Vagina (tissue), 2 donors: Measurements from ENCODE around the gene FIGN. TPM values are rescaled to one million over a fixed set of nuclear protein-coding genes. Genes with fewer than 3 reads are reported as not detected.

Source experiments
- DNase-seq, 2 donors: peaks; one replicate each; pipeline ENCODE4 v3.0.0-alpha.2; 2017; ENCODE audit errors: extremely low spot score in 2 of 2
- H3K27ac ChIP-seq: fragments of 200-600 bp; sonication (generic); one replicate; pipeline ENCODE4 v1.5.1; 2019
- H3K27me3 ChIP-seq: fragments of 200-600 bp; sonication (generic); one replicate; pipeline ENCODE4 v1.5.1; 2019
- H3K36me3 ChIP-seq, 2 donors: fragments of 200-600 bp; sonication (generic); one replicate each; pipeline ENCODE4 v1.5.1; 2017 to 2019
- H3K4me1 ChIP-seq: fragments of 200-600 bp; sonication (generic); one replicate; pipeline ENCODE4 v1.5.1; 2019
- H3K4me3 ChIP-seq, 2 donors: fragments of 200-600 bp; sonication (generic); 1 replicate in 1 of 2; 2 replicates in 1 of 2; pipeline ENCODE4 v1.5.1; 2016 to 2019
- H3K9me3 ChIP-seq: fragments of 200-600 bp; sonication (generic); one replicate; pipeline ENCODE4 v1.5.1; 2019
- POLR2A ChIP-seq, 2 donors: fragments of 450-650 bp; IDR thresholded peaks; one replicate each; pipeline ENCODE4 v1.6.1; 2017; ENCODE audit warnings: antibody characterized with exemption in 2 of 2, mild to moderate bottlenecking in 2 of 2, moderate library complexity in 2 of 2
- POLR2AphosphoS5 ChIP-seq, 2 donors: sonication (generic); formaldehyde crosslinking; IDR thresholded peaks; one replicate each; pipeline ENCODE4 v1.9.0; 2017; ENCODE audit warnings: antibody characterized with exemption in 2 of 2, mild to moderate bottlenecking in 2 of 2, low read depth in 1 of 2; ENCODE audit not compliant: insufficient read depth in 1 of 2
- intact Hi-C: fragments of 100-400 bp; cut with DNase I; formaldehyde crosslinking; loops from one replicate; pipeline ENCODE4 v1.15.1; 2023
- total RNA-seq: library from RNA; depleted of rRNA; stranded (reverse); fragments of >200 nt; gene quantifications from one replicate; pipeline ENCODE4 v1.2.3, GENCODE V29; 2016
- TF ChIP-seq, protein P1 (sequence below), 3 experiments: fragments of 450-650 bp in 2 of 3; fragments of 200-600 bp in 1 of 3; sonication (generic) in 1 of 3; IDR thresholded peaks; one replicate each; pipeline ENCODE4 v1.5.1; 2017 to 2019; ENCODE audit warnings: antibody characterized with exemption in 3 of 3, mild to moderate bottlenecking in 2 of 3, moderate library complexity in 2 of 3

FIGN gene
- total RNA-seq, 1 donor from 2014 or later = 3.2 TPM

- intact Hi-C loops = no loop called here
- DNase-seq = no peak
Measured at GRCh38 chr2:163593982-163594381, 141.8 kb downstream of the FIGN start.

GRCh38 chr2:163592954-163593622 is 142.7 kb downstream of the FIGN start:
- H3K4me3 ChIP-seq = no peak overlapping the region
- intact Hi-C loops = no loop called here
- no peaks in the 10 kb centered on the region for H3K36me3 ChIP-seq
- no peaks in the 10 kb centered on the region for H3K27me3 ChIP-seq
- DNase-seq = no peak
- TF ChIP-seq, protein P1, sequence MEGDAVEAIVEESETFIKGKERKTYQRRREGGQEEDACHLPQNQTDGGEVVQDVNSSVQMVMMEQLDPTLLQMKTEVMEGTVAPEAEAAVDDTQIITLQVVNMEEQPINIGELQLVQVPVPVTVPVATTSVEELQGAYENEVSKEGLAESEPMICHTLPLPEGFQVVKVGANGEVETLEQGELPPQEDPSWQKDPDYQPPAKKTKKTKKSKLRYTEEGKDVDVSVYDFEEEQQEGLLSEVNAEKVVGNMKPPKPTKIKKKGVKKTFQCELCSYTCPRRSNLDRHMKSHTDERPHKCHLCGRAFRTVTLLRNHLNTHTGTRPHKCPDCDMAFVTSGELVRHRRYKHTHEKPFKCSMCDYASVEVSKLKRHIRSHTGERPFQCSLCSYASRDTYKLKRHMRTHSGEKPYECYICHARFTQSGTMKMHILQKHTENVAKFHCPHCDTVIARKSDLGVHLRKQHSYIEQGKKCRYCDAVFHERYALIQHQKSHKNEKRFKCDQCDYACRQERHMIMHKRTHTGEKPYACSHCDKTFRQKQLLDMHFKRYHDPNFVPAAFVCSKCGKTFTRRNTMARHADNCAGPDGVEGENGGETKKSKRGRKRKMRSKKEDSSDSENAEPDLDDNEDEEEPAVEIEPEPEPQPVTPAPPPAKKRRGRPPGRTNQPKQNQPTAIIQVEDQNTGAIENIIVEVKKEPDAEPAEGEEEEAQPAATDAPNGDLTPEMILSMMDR (IDR thresholded peaks at IDR 0.05) = no peak
- TF ChIP-seq POLR2AphosphoS5 (IDR thresholded peaks at IDR 0.05; ENCODE audit: insufficient read depth in 1 of 2, low read depth in 1 of 2) (no peak), POLR2A (IDR thresholded peaks at IDR 0.05) (no peak)
- no peaks in the 10 kb centered on the region for H3K9me3 ChIP-seq
- H3K4me1 ChIP-seq = no peaks in the 10 kb centered on the region
- no peak overlapping the region for H3K27ac ChIP-seq

More at GRCh38 chr2:163593982-163594381, 141.8 kb downstream of the FIGN start:
- TF ChIP-seq, protein P1 (IDR thresholded peaks at IDR 0.05) = no peak
- TF ChIP-seq POLR2A (IDR thresholded peaks at IDR 0.05) = no peak
- no peak for TF ChIP-seq POLR2AphosphoS5 (IDR thresholded peaks at IDR 0.05; ENCODE audit: insufficient read depth in 1 of 2, low read depth in 1 of 2)
- Histone ChIP-seq H3K4me3 (no peak overlapping the region), H3K9me3 (no peaks in the 10 kb centered on the region), H3K4me1 (no peaks in the 10 kb centered on the region), H3K36me3 (no peaks in the 10 kb centered on the region), H3K27me3 (no peaks in the 10 kb centered on the region), H3K27ac (no peak overlapping the region)

DNA sequence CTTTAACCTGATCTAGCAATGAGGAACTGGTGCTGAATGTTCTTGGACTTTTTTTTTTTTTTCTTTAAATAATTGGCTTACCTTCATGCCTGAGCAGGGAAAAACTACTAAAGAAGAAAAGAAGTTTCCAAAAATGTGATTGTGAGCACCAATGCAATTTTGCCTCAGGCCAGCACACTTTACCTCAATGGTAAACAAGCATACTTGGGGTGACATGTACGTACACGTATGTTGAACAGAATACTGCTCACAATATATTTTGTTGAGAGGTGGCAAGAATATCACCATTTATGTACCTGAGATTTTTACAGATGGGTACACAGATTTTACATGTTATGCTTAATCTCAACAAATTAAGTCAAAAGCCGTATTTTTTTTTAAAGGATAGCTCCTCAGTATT is 144.3 kb downstream of the FIGN start:
- Histone ChIP-seq H3K4me3 (no peak overlapping the region), H3K4me1 (no peaks in the 10 kb centered on the region), H3K9me3 (no peaks in the 10 kb centered on the region), H3K27me3 (no peaks in the 10 kb centered on the region), H3K36me3 (no peaks in the 10 kb centered on the region), H3K27ac (no peak overlapping the region)
- DNase-seq = no peak
- TF ChIP-seq POLR2A (IDR thresholded peaks at IDR 0.05) (no peak), POLR2AphosphoS5 (IDR thresholded peaks at IDR 0.05; ENCODE audit: insufficient read depth in 1 of 2, low read depth in 1 of 2) (no peak)
- TF ChIP-seq, protein P1 (IDR thresholded peaks at IDR 0.05) = no peak
- intact Hi-C loops = no loop called here

DNA sequence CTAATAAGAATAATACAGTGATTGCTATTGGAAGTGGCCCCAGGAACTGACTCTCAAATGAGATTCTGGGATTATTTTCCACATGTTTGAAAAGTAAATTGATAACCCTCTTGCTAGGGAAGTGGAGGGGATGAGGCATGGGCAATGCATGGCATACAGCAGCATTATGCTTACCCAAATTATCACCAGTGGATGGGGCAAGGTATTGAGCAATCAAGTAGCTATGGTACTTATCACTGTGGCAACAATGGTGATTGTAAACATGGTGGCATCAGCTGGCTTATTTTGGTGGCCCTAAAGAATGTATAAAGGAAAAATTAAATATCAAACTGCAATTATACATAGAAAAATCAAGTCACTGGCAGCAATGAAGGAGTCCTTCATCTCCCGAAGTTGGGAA is 155.1 kb downstream of the FIGN start:
- no peak overlapping the region for H3K4me3 ChIP-seq
- no peaks in the 10 kb centered on the region for H3K27me3 ChIP-seq
- TF ChIP-seq, protein P1 (IDR thresholded peaks at IDR 0.05) = no peak
- TF ChIP-seq POLR2A (IDR thresholded peaks at IDR 0.05) = no peak
- no peak for TF ChIP-seq POLR2AphosphoS5 (IDR thresholded peaks at IDR 0.05; ENCODE audit: insufficient read depth in 1 of 2, low read depth in 1 of 2)
- no peak overlapping the region for H3K27ac ChIP-seq
- no peaks in the 10 kb centered on the region for H3K9me3 ChIP-seq
- H3K4me1 ChIP-seq = no peaks in the 10 kb centered on the region
- DNase-seq = no peak
- no peaks in the 10 kb centered on the region for H3K36me3 ChIP-seq
- intact Hi-C loops = no loop called here

DNA sequence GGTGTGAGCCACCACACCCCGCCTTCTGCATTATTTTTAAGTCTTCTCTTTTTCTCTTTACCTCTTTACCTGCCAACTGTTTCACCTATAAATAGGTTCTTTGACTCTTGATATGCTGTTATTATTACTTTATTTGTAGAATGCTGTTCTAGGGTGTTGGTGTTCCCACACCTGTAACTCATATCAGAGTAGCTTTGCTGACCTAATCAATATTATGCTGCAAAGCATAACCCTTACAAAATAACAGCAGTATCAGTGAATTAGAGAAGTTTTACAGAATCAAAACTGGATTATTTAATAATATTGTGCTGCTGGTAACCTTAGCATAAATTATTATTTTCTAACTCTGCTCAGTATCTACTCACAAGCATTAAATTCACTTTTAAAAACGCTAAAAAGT is 161.5 kb downstream of the FIGN start:
- Histone ChIP-seq H3K9me3 (no peaks in the 10 kb centered on the region), H3K27me3 (no peaks in the 10 kb centered on the region), H3K27ac (no peak overlapping the region), H3K4me3 (no peak overlapping the region), H3K36me3 (no peaks in the 10 kb centered on the region), H3K4me1 (no peaks in the 10 kb centered on the region)
- intact Hi-C loops = no loop called here
- DNase-seq = no peak
- TF ChIP-seq POLR2AphosphoS5 (IDR thresholded peaks at IDR 0.05; ENCODE audit: insufficient read depth in 1 of 2, low read depth in 1 of 2) = no peak
- no peak for TF ChIP-seq POLR2A (IDR thresholded peaks at IDR 0.05)
- TF ChIP-seq, protein P1 (IDR thresholded peaks at IDR 0.05) = no peak
